Rectal smooth muscle tissue (tissue), 1 donor: ENCODE results near the gene CDC16.
"Not testable (repeated sequence)": the region's sequence is repeated elsewhere in the genome, so short reads cannot be mapped to it uniquely, and the experiment has no call there.

Source experiments
- H3K27ac ChIP-seq: one replicate; pipeline ENCODE4 v1.7.0; 2013; ENCODE audit warnings: low read depth, low read length, inconsistent platforms
- H3K27me3 ChIP-seq: one replicate; pipeline ENCODE4 v1.7.0; 2013; ENCODE audit warnings: low read length; ENCODE audit not compliant: control insufficient read depth, insufficient read depth
- H3K36me3 ChIP-seq: one replicate; pipeline ENCODE4 v1.7.0; 2013; ENCODE audit warnings: low read length; ENCODE audit not compliant: control insufficient read depth, insufficient read depth
- H3K4me1 ChIP-seq: one replicate; pipeline ENCODE4 v1.7.0; 2013; ENCODE audit warnings: low read length; ENCODE audit not compliant: control insufficient read depth, insufficient read depth
- H3K4me3 ChIP-seq: one replicate; pipeline ENCODE4 v1.7.0; 2013; ENCODE audit warnings: low read length
- H3K9ac ChIP-seq: one replicate; pipeline ENCODE4 v1.7.0; 2013; ENCODE audit warnings: low read length

The CDC16 gene

DNA sequence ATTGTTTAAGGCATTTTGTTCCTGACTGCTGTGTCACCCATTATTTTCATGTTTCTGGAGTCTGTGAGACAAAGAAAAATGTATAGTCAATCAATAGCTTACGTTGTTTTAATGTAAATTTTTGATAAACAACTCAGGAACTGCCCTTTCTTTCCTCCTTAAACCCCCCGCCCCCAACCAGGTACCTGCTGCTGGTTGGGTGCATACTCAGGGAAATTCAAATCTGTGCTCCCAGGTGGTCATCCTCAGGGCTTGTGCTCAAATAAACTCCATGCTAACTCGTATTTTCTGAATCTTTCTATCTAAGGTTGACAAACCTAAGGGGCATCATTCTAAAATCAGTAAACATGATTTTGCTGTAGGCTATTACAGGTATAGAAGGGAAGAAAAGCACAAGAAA, 4.1 kb upstream of the CDC16 start:
- no peak overlapping the region for H3K9ac ChIP-seq
- no peak overlapping the region for H3K4me3 ChIP-seq
- no peaks in the 10 kb centered on the region for H3K27me3 ChIP-seq
- H3K27ac ChIP-seq: no peak overlapping the region
- no peaks in the 10 kb centered on the region for H3K36me3 ChIP-seq
- peaks cover 11% of the 10 kb centered on the region for H3K4me1 ChIP-seq

DNA sequence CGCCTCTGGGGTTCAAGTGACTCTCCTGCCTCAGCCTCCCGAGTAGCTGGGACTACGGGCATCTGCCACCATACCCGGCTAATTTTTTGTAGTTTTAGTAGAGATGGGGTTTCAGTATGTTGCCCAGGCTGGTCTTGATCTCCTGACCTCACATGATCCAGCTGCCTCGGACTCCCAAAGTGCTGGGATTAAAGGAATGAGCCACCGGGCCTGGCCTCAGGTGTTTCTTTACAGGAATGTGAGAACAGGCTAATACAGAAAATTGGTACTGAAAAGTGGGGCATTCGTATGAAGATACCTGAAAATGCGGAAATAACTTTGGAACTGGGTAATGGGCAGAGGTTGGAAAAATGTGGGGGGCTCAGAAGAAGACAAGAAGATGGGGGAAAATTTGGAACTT, 2.8 kb upstream of the CDC16 start:
- no peak overlapping the region for H3K4me3 ChIP-seq
- H3K36me3 ChIP-seq: no peaks in the 10 kb centered on the region
- H3K4me1 ChIP-seq: peaks cover 10% of the 10 kb centered on the region
- H3K9ac ChIP-seq: no peak overlapping the region
- no peaks in the 10 kb centered on the region for H3K27me3 ChIP-seq
- no peak overlapping the region for H3K27ac ChIP-seq

DNA sequence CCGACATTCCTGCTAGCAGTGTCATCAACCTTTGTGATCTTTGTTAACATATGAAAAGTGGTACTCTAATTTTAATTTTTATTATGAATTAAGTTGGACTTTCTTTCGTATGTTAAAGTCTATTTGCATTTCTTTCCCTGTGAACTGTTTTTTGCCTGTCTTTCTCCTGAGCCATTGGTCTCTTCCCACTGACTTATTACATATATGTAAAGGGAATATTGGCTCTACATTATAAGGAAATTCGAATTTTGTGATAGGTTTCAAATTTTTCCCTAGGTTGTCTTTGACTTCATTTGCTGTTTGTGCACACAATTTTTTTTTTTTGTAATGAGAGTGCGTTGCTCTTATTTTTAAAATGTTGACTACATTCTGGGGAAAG, 442 bp upstream of the CDC16 start:
- no peak overlapping the region for H3K9ac ChIP-seq
- H3K4me1 ChIP-seq: peaks cover 10% of the 10 kb centered on the region
- H3K4me3 ChIP-seq: peak overlapping the region; percentile 68
- peaks cover 14% of the 10 kb centered on the region for H3K36me3 ChIP-seq
- peak overlapping the region; percentile 80 for H3K27ac ChIP-seq
- H3K27me3 ChIP-seq: no peaks in the 10 kb centered on the region

DNA sequence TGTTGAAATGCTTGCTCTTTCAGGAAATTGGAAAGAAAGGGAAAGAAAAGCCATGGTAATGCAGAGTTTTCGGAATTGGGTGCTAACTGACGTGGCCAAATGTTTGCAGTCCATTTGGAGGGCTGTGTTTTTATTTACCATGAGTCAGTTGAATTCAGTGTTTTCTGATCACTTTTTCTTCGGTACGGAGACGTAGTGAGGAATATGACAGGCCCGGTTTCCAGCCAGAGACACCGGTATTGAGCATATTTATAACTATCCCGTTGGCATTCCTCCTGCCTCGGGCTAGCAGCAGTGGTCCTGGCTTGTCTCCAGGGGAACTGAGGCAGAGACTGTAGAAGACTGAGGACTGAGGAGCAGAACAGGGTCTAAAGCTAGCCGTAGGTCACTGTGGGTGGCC, 1.0 kb downstream of the CDC16 start:
- peaks cover 10% of the 10 kb centered on the region for H3K4me1 ChIP-seq
- peaks cover 17% of the 10 kb centered on the region for H3K36me3 ChIP-seq
- peak overlapping the region; percentile 87 for H3K4me3 ChIP-seq
- no peak overlapping the region for H3K27ac ChIP-seq
- H3K27me3 ChIP-seq: no peaks in the 10 kb centered on the region
- H3K9ac ChIP-seq: peak overlapping the region; percentile 29

DNA sequence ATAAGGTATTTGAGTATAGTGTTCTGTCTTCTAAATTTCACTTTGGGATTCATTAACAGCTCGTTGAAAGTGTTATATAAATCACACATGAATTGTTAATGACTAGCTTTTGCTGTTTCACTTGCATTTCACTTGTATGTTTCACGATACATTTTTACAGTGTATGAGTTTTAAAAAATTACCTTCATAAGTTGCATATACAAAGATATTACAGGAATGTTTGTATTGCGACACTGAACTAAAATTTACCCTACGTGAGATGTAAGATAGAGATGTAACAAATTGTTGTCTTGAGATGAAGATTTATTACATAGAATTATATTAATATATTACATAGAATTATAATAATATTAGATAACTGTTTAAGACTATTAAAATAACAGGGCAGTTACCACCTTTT, 1.5 kb downstream of the CDC16 start:
- Histone ChIP-seq H3K27ac (no peak overlapping the region), H3K36me3 (peaks cover 19% of the 10 kb centered on the region), H3K4me1 (peaks cover 10% of the 10 kb centered on the region), H3K9ac (no peak overlapping the region), H3K4me3 (peak overlapping the region; percentile 87), H3K27me3 (no peaks in the 10 kb centered on the region)

DNA sequence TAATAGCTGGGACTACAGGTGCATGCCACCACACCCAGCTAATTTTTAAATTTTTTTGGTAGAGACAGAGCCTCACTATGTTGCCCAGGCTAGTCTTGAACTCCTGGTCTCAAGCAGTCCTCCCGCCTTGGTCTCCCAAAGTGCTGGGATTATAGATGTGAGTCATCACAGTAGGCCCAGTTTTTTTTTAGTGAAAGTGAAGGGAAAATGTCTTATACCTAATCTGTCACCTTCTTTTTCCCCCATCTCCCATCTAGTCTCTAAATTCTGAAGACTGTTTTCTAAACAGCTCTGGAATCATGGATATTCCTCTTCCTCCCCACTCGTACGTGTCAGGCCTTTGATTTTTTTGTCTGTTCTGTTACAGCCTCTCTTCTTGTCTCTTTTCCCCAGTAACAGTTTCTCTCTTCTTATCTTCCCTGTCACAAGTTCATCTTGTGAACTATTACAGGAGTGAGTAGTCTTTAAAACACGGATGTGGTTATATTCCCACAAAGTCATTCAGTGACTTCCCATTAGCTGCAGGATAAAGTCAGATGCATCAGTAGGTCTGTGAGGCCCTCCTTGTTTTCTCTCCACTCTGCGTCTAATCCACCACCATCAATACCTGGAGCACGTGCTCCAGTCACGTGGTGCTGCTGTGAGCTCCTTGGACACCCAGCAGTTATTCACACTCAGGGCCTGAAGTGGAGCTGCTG, 2.9 kb downstream of the CDC16 start:
- Histone ChIP-seq H3K4me3 (no peak overlapping the region), H3K36me3 (peaks cover 27% of the 10 kb centered on the region), H3K9ac (no peak overlapping the region), H3K4me1 (peaks cover 10% of the 10 kb centered on the region), H3K27me3 (no peaks in the 10 kb centered on the region), H3K27ac (no peak overlapping the region)

DNA sequence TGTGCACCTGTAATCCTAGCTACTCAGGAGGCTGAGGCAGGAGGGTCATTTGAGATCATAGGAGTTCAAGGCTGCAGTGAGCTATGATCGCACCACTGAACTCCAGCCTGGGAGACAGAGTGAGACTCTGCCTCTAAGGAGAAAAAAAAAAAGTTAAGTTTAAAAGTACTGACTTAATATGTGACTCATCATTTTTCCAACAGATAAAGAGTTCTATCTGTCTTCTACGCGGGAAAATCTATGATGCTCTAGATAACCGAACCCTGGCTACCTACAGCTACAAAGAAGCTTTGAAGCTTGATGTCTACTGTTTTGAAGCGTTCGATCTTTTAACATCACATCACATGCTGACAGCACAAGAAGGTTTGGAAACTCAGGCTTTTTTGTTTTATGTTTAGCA, 7.2 kb downstream of the CDC16 start:
- Histone ChIP-seq H3K27me3 (no peaks in the 10 kb centered on the region), H3K9ac (no peak overlapping the region), H3K36me3 (peaks cover 39% of the 10 kb centered on the region), H3K27ac (no peak overlapping the region), H3K4me3 (no peak overlapping the region), H3K4me1 (no peaks in the 10 kb centered on the region)

DNA sequence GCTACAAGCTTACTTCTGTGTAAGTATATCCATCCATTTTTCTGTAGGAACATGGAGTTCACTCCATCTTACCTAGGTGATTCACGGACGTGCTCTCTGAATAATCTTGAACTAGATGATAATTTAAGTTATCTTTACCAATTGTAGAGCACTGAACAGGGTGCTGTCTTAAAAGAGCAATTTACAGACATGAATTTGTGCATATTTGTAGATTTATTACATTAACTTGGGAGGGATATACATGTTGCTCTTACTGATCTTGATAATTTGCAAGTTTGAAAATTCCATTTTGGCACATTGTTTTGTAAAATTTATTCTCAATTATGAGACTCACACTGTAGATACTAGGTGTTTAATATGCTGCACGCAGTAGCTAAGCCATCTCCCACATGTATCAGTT, 9.3 kb downstream of the CDC16 start:
- H3K9ac ChIP-seq: no peak overlapping the region
- no peak overlapping the region for H3K27ac ChIP-seq
- no peak overlapping the region for H3K4me3 ChIP-seq
- peaks cover 30% of the 10 kb centered on the region for H3K36me3 ChIP-seq
- no peaks in the 10 kb centered on the region for H3K4me1 ChIP-seq
- H3K27me3 ChIP-seq: no peaks in the 10 kb centered on the region

DNA sequence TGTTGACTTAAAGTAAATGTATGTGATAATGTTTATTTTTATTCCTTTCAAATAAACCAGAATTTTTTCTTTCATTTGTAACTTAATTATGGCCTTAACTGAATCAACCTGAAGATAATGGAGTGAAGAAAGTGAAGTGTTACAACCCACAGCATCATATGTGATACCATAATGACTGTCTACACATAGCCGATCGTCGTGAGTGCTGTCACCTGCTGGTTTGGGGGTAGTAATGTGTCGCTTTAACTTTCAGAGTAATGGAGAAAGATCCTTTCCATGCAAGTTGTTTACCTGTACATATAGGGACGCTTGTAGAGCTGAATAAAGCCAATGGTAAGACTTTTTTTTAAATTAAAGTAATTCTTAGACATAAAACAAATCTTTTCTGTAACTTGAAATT, 9.9 kb downstream of the CDC16 start:
- Histone ChIP-seq H3K27me3 (no peaks in the 10 kb centered on the region), H3K36me3 (peaks cover 29% of the 10 kb centered on the region), H3K27ac (no peak overlapping the region), H3K9ac (no peak overlapping the region), H3K4me3 (no peak overlapping the region), H3K4me1 (no peaks in the 10 kb centered on the region)

DNA sequence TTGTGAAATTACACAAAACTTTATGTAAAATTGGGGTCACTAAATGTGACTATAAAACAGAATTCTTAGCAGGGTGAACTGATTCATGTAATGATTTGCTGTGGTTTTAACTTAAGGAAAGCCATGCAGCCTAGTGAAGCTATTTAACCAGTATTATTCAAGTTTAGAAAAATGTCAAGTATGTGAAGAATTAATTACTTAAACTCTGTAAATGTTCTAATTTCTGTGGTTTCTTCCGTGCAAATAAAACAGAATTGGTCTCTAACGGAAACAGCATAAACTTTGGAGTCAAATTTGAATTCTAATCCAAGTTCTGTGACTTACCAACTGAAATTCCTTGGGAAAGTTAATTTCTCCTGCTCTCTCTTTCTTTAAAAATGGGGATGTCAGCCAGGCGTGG, 13.3 kb downstream of the CDC16 start:
- H3K4me1 ChIP-seq: no peaks in the 10 kb centered on the region
- no peak overlapping the region for H3K4me3 ChIP-seq
- H3K9ac ChIP-seq: no peak overlapping the region
- no peak overlapping the region for H3K27ac ChIP-seq
- peaks cover 25% of the 10 kb centered on the region for H3K36me3 ChIP-seq
- H3K27me3 ChIP-seq: no peaks in the 10 kb centered on the region

DNA sequence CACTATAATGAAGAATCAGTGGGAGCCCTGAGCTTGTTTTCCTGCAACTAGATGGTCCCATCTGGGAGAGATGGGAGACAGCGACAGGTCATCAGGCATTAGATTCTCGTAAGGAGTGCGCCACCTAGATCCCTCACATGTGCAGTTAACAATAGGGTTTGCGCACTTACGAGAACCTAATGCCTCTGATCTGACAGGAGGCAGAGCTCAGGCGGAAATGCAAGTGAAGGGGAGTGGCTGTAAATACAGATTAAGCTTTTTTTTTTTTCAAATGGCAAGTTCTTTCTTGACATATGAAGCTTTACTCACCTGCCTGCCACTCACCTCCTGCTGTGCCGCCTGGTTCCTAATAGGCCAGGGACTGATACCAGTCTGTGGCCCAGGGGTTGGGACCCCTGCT, 14.4 kb downstream of the CDC16 start:
- no peak overlapping the region for H3K4me3 ChIP-seq
- no peak overlapping the region for H3K9ac ChIP-seq
- H3K27me3 ChIP-seq: no peaks in the 10 kb centered on the region
- peaks cover 25% of the 10 kb centered on the region for H3K36me3 ChIP-seq
- H3K27ac ChIP-seq: no peak overlapping the region
- H3K4me1 ChIP-seq: no peaks in the 10 kb centered on the region

DNA sequence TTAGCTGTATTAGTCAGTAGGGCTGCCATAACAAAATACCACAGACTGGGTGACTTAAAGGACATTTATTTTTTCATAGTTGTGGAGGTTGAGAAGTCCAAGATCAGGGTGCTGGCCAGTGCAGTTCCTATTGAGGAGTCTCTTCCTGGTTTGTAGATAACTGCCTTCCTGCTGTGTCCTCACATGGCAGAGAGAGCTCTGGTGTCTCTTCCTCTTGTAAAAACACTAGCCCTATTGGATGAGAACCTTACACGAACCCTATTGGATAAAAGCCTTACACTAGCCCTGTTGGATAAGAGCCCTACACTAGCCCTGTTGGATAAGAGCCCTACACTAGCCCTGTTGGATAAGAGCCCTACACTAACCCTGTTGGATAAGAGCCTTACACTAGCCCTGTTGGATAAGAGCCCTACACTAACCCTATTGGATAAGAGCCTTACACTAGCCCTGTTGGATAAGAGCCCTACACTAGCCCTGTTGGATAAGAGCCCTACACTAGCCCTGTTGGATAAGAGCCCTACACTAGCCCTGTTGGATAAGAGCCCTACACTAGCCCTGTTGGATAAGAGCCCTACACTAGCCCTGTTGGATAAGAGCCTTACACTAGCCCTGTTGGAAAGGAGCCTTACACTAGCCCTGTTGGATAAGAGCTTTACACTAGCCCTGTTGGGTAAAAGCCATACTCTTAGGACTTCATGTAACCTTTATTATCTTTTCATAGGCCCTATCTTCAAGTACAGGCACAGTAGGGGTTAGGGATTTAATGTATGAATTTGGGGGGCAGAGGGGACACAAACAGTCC, 17.1 kb downstream of the CDC16 start:
- not testable (repeated sequence) for H3K27ac ChIP-seq, H3K27me3 ChIP-seq, H3K4me3 ChIP-seq, H3K9ac ChIP-seq, H3K4me1 ChIP-seq
- peaks cover 17% of the 10 kb centered on the region for H3K36me3 ChIP-seq

DNA sequence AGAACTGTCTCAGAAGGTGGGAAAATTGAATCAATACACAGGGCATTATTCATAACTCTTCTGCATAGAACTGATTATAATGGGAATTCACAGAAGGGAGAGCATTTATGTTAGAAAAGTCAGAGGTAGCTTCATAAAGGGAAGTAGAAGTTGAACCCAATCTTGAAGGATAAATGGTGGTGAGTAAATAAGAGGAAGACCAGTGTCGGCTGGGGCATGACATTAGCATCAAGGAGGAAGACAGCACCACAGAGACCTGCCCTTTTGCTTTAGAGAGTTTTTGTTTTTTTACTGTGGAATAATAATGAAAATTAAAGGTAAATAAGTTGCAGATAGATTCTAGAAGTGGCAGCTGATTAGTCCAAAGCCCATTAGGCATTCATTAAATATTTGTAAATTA, 21.9 kb downstream of the CDC16 start:
- Histone ChIP-seq H3K4me1 (no peaks in the 10 kb centered on the region), H3K36me3 (peaks cover 24% of the 10 kb centered on the region), H3K27me3 (no peaks in the 10 kb centered on the region), H3K4me3 (no peak overlapping the region), H3K9ac (no peak overlapping the region), H3K27ac (no peak overlapping the region)
